Sigmoid colon (tissue), 4 donors: ENCODE measurements around the gene BCR.

ENCODE experiments used
- CTCF ChIP-seq, 4 experiments: fragments of 450-650 bp in 3 of 4; fragments of 200-600 bp in 1 of 4; IDR thresholded peaks; one replicate each; pipeline ENCODE4 v1.5.1; 2016 to 2019; ENCODE audit warnings: antibody characterized with exemption in 4 of 4, mild to moderate bottlenecking in 3 of 4, moderate library complexity in 2 of 4
- EP300 ChIP-seq, 4 donors: sonication (generic); formaldehyde crosslinking; IDR thresholded peaks; one replicate each; pipeline ENCODE4 v1.6.1; 2017; ENCODE audit warnings: antibody characterized with exemption in 4 of 4
- POLR2A ChIP-seq, 2 donors: fragments of 450-650 bp; IDR thresholded peaks; one replicate each; pipeline ENCODE4 v1.6.1; 2016; ENCODE audit warnings: antibody characterized with exemption in 2 of 2, mild to moderate bottlenecking in 2 of 2, moderate library complexity in 2 of 2
- POLR2AphosphoS5 ChIP-seq, 4 donors: sonication (generic); formaldehyde crosslinking; IDR thresholded peaks; one replicate each; pipeline ENCODE4 v1.6.1; 2017; ENCODE audit warnings: antibody characterized with exemption in 4 of 4

- TF ChIP-seq CTCF (IDR thresholded peaks at IDR 0.05) (no peak), POLR2A (IDR thresholded peaks at IDR 0.05) (no peak), POLR2AphosphoS5 (IDR thresholded peaks at IDR 0.05) (peak in 1 of 4 donors; percentile 51), EP300 (IDR thresholded peaks at IDR 0.05) (no peak)
These were observed 126.2 kb downstream of the BCR start for GRCh38 chr22:23306438-23306921.
